Stimulated activated naive CD4-positive, alpha-beta T cell (primary cell): ENCODE results near the gene NOP9.

Experiments used
- DNase-seq, 6 experiments: peaks; one replicate each; lab custom pipeline; 2025; lab: John Stamatoyannopoulos, UW

NOP9 gene

GRCh38 chr14:24309538-24310264 lies 10.1 kb downstream of the NOP9 start, which contains the start of gene LTB4R2:
Gene LTB4R2, plus strand, starts transcription at chr14:24310140. Its CDS starts 525 bp downstream, at chr14:24310665.
- no peak for DNase-seq

- DNase-seq: no peak
Measured at GRCh38 chr14:24310265-24310645, 10.6 kb downstream of the NOP9 start.

- peak; percentile 53 to 81 (median 63) for DNase-seq
Measured at GRCh38 chr14:24310646-24311604, 11.3 kb downstream of the NOP9 start, which contains the start of gene LTB4R. Gene LTB4R, plus strand, starts transcription at chr14:24311502. Its CDS starts 4,150 bp downstream, at chr14:24315652.

GRCh38 chr14:24311837-24312615 lies 12.4 kb downstream of the NOP9 start:
- peak in 2 of 6 experiments; percentile 34 to 36 for DNase-seq

GRCh38 chr14:24312736-24313507 lies 13.3 kb downstream of the NOP9 start:
- DNase-seq: peak in 3 of 6 experiments; percentile 26 to 40 (median 34)

- no peak for DNase-seq
Measured at GRCh38 chr14:24313913-24314312, 14.3 kb downstream of the NOP9 start.

GRCh38 chr14:24314377-24315193 lies 14.9 kb downstream of the NOP9 start:
- no peak for DNase-seq

- DNase-seq: no peak
Measured at GRCh38 chr14:24315243-24315806, 15.7 kb downstream of the NOP9 start.

- DNase-seq: no peak
Measured at GRCh38 chr14:24315807-24316596, 16.4 kb downstream of the NOP9 start.

GRCh38 chr14:24316597-24316950 lies 16.9 kb downstream of the NOP9 start:
- DNase-seq: no peak

- no peak for DNase-seq
Measured at GRCh38 chr14:24317141-24317928, 17.7 kb downstream of the NOP9 start.

GRCh38 chr14:24321212-24321975 lies 21.7 kb downstream of the NOP9 start:
- no peak for DNase-seq

- DNase-seq: no peak
Measured at GRCh38 chr14:24322672-24323071, 23.0 kb downstream of the NOP9 start.

- no peak for DNase-seq
Measured at GRCh38 chr14:24323341-24323740, 23.7 kb downstream of the NOP9 start.

- no peak for DNase-seq
Measured at GRCh38 chr14:24324024-24324423, 24.4 kb downstream of the NOP9 start.

GRCh38 chr14:24325041-24325530 lies 25.4 kb downstream of the NOP9 start:
- DNase-seq: no peak

- no peak for DNase-seq
Measured at GRCh38 chr14:24325963-24326362, 26.3 kb downstream of the NOP9 start.
